Vagina (tissue), 2 donors: ENCODE measurements around the gene TEK. TPM values are rescaled to one million over a fixed set of nuclear protein-coding genes. Genes with fewer than 3 reads are reported as not detected.
A peak's percentile ranks its signal among the peaks of the same experiment; 100 is the strongest.

Source experiments
- DNase-seq, 2 donors: peaks; one replicate each; pipeline ENCODE4 v3.0.0-alpha.2; 2017; ENCODE audit errors: extremely low spot score in 2 of 2
- H3K27ac ChIP-seq: fragments of 200-600 bp; sonication (generic); one replicate; pipeline ENCODE4 v1.5.1; 2019
- H3K27me3 ChIP-seq: fragments of 200-600 bp; sonication (generic); one replicate; pipeline ENCODE4 v1.5.1; 2019
- H3K36me3 ChIP-seq, 2 donors: fragments of 200-600 bp; sonication (generic); one replicate each; pipeline ENCODE4 v1.5.1; 2017 to 2019
- H3K4me1 ChIP-seq: fragments of 200-600 bp; sonication (generic); one replicate; pipeline ENCODE4 v1.5.1; 2019
- H3K4me3 ChIP-seq, 2 donors: fragments of 200-600 bp; sonication (generic); 1 replicate in 1 of 2; 2 replicates in 1 of 2; pipeline ENCODE4 v1.5.1; 2016 to 2019
- H3K9me3 ChIP-seq: fragments of 200-600 bp; sonication (generic); one replicate; pipeline ENCODE4 v1.5.1; 2019
- CTCF ChIP-seq, 3 experiments: fragments of 450-650 bp in 2 of 3; fragments of 200-600 bp in 1 of 3; sonication (generic) in 1 of 3; IDR thresholded peaks; one replicate each; pipeline ENCODE4 v1.5.1; 2017 to 2019; ENCODE audit warnings: antibody characterized with exemption in 3 of 3, mild to moderate bottlenecking in 2 of 3, moderate library complexity in 2 of 3
- POLR2A ChIP-seq, 2 donors: fragments of 450-650 bp; IDR thresholded peaks; one replicate each; pipeline ENCODE4 v1.6.1; 2017; ENCODE audit warnings: antibody characterized with exemption in 2 of 2, mild to moderate bottlenecking in 2 of 2, moderate library complexity in 2 of 2
- POLR2AphosphoS5 ChIP-seq, 2 donors: sonication (generic); formaldehyde crosslinking; IDR thresholded peaks; one replicate each; pipeline ENCODE4 v1.9.0; 2017; ENCODE audit warnings: antibody characterized with exemption in 2 of 2, mild to moderate bottlenecking in 2 of 2, low read depth in 1 of 2; ENCODE audit not compliant: insufficient read depth in 1 of 2
- intact Hi-C: fragments of 100-400 bp; cut with DNase I; formaldehyde crosslinking; loops from one replicate; pipeline ENCODE4 v1.15.1; 2023
- total RNA-seq: library from RNA; depleted of rRNA; stranded (reverse); fragments of >200 nt; gene quantifications from one replicate; pipeline ENCODE4 v1.2.3, GENCODE V29; 2016

TEK gene
- total RNA-seq, 1 donor from 2014 or later = 12.5 TPM

- no peaks in the 10 kb centered on the region for H3K36me3 ChIP-seq
- intact Hi-C loops = no loop called here
- H3K27ac ChIP-seq = peak overlapping the region; percentile 56
These were observed 596 bp downstream of the TEK start for GRCh38 chr9:27109621-27110020.

GRCh38 chr9:27110181-27110580 is 1.2 kb downstream of the TEK start:
- TF ChIP-seq POLR2A (IDR thresholded peaks at IDR 0.05) (no peak), CTCF (IDR thresholded peaks at IDR 0.05) (no peak), POLR2AphosphoS5 (IDR thresholded peaks at IDR 0.05; ENCODE audit: insufficient read depth in 1 of 2, low read depth in 1 of 2) (no peak)
- no peak for DNase-seq
- no peaks in the 10 kb centered on the region for H3K9me3 ChIP-seq
- peak overlapping the region in 1 of 2 donors; percentile 15 for H3K4me3 ChIP-seq
- H3K4me1 ChIP-seq = no peaks in the 10 kb centered on the region
- peak overlapping the region; percentile 30 for H3K27ac ChIP-seq
- no peaks in the 10 kb centered on the region for H3K27me3 ChIP-seq
- intact Hi-C loops = no loop called here
- H3K36me3 ChIP-seq = no peaks in the 10 kb centered on the region

More at GRCh38 chr9:27109621-27110020, 596 bp downstream of the TEK start:
- DNase-seq = no peak
- Histone ChIP-seq H3K9me3 (no peaks in the 10 kb centered on the region), H3K4me1 (no peaks in the 10 kb centered on the region), H3K4me3 (peak overlapping the region in 1 of 2 donors; percentile 31), H3K27me3 (no peaks in the 10 kb centered on the region)
- TF ChIP-seq CTCF (IDR thresholded peaks at IDR 0.05) = no peak
- no peak for TF ChIP-seq POLR2AphosphoS5 (IDR thresholded peaks at IDR 0.05; ENCODE audit: insufficient read depth in 1 of 2, low read depth in 1 of 2)
- TF ChIP-seq POLR2A (IDR thresholded peaks at IDR 0.05) = no peak

- Histone ChIP-seq H3K9me3 (no peaks in the 10 kb centered on the region), H3K4me3 (no peak overlapping the region), H3K36me3 (no peaks in the 10 kb centered on the region), H3K27me3 (no peaks in the 10 kb centered on the region), H3K27ac (peak overlapping the region; percentile 20), H3K4me1 (peaks cover under 1% of the 10 kb centered on the region)
- TF ChIP-seq POLR2AphosphoS5 (IDR thresholded peaks at IDR 0.05; ENCODE audit: insufficient read depth in 1 of 2, low read depth in 1 of 2) = no peak
- no peak for DNase-seq
- intact Hi-C loops = no loop called here
These were observed 3.2 kb downstream of the TEK start for GRCh38 chr9:27112235-27112634.

- H3K9me3 ChIP-seq = no peaks in the 10 kb centered on the region
- TF ChIP-seq POLR2A (IDR thresholded peaks at IDR 0.05) (no peak), POLR2AphosphoS5 (IDR thresholded peaks at IDR 0.05; ENCODE audit: insufficient read depth in 1 of 2, low read depth in 1 of 2) (peak; percentile 27 to 34)
- H3K27ac ChIP-seq = no peak overlapping the region
- peaks cover 14% of the 10 kb centered on the region for H3K4me1 ChIP-seq
- no peak for DNase-seq
- no peaks in the 10 kb centered on the region for H3K36me3 ChIP-seq
- no peak overlapping the region for H3K4me3 ChIP-seq
- intact Hi-C loops = no loop called here
- no peaks in the 10 kb centered on the region for H3K27me3 ChIP-seq
These were observed 8.6 kb downstream of the TEK start for GRCh38 chr9:27117489-27118135.

GRCh38 chr9:27118916-27119315 is 9.9 kb downstream of the TEK start:
- intact Hi-C loops = no loop called here
- TF ChIP-seq CTCF (IDR thresholded peaks at IDR 0.05) (no peak), POLR2A (IDR thresholded peaks at IDR 0.05) (no peak), POLR2AphosphoS5 (IDR thresholded peaks at IDR 0.05; ENCODE audit: insufficient read depth in 1 of 2, low read depth in 1 of 2) (no peak)
- H3K4me3 ChIP-seq = no peak overlapping the region
- no peaks in the 10 kb centered on the region for H3K9me3 ChIP-seq
- DNase-seq = no peak
- peaks cover 17% of the 10 kb centered on the region for H3K4me1 ChIP-seq
- no peaks in the 10 kb centered on the region for H3K36me3 ChIP-seq
- H3K27me3 ChIP-seq = no peaks in the 10 kb centered on the region
- no peak overlapping the region for H3K27ac ChIP-seq

- TF ChIP-seq POLR2A (IDR thresholded peaks at IDR 0.05) (no peak), POLR2AphosphoS5 (IDR thresholded peaks at IDR 0.05; ENCODE audit: insufficient read depth in 1 of 2, low read depth in 1 of 2) (no peak), CTCF (IDR thresholded peaks at IDR 0.05) (no peak)
- no peak for DNase-seq
- H3K27ac ChIP-seq = no peak overlapping the region
- H3K4me3 ChIP-seq = no peak overlapping the region
- H3K36me3 ChIP-seq = no peaks in the 10 kb centered on the region
- intact Hi-C loops = no loop called here
- peaks cover 34% of the 10 kb centered on the region for H3K4me1 ChIP-seq
- no peaks in the 10 kb centered on the region for H3K27me3 ChIP-seq
- no peaks in the 10 kb centered on the region for H3K9me3 ChIP-seq
These were observed 15.1 kb downstream of the TEK start for GRCh38 chr9:27124151-27124550.
